HepG2 (cell line): Measurements from ENCODE around the gene ANKRD11. TPM values are rescaled to one million over a fixed set of nuclear protein-coding genes. Genes with fewer than 3 reads are reported as not detected.
A peak's percentile ranks its signal among the peaks of the same experiment; 100 is the strongest.

ENCODE experiments used
- HDAC2 ChIP-seq: sonication (generic); formaldehyde crosslinking; IDR thresholded peaks from 2 replicates; pipeline ENCODE4 v1.4.0; 2020; ENCODE audit warnings: missing genetic modification reagents
- HMG20A ChIP-seq: IDR thresholded peaks from 2 replicates; pipeline ENCODE4 v1.6.1; 2016; ENCODE audit warnings: borderline replicate concordance
- IKZF5 ChIP-seq: IDR thresholded peaks from 2 replicates; pipeline ENCODE4 v1.6.1; 2018; ENCODE audit warnings: missing genetic modification reagents, mild to moderate bottlenecking, missing compliant biosample characterization
- MYC ChIP-seq: sonication (generic); formaldehyde crosslinking; IDR thresholded peaks from 2 replicates; pipeline ENCODE4 v1.9.0; 2021; ENCODE audit warnings: missing genetic modification reagents, borderline replicate concordance
- NFYB ChIP-seq: sonication (generic); formaldehyde crosslinking; IDR thresholded peaks from 2 replicates; pipeline ENCODE4 v1.4.0; 2020; ENCODE audit warnings: missing genetic modification reagents
- NR2F2 ChIP-seq: IDR thresholded peaks from 2 replicates; pipeline ENCODE4 v1.6.1; 2012; ENCODE audit warnings: low read depth, inconsistent platforms, borderline replicate concordance
- PATZ1 ChIP-seq: sonication (generic); formaldehyde crosslinking; IDR thresholded peaks from 2 replicates; pipeline ENCODE4 v1.4.0; 2020; ENCODE audit warnings: missing genetic modification reagents
- SNAPC2 ChIP-seq: sonication (generic); formaldehyde crosslinking; IDR thresholded peaks from 2 replicates; pipeline ENCODE4 v1.8.1; 2022; ENCODE audit warnings: mild to moderate bottlenecking, missing genetic modification reagents
- TARDBP ChIP-seq: sonication (generic); formaldehyde crosslinking; IDR thresholded peaks from 2 replicates; pipeline ENCODE4 v1.8.0; 2022; ENCODE audit warnings: mild to moderate bottlenecking, missing genetic modification reagents
- TCF12 ChIP-seq, 2 experiments: fragments of 450-650 bp in 1 of 2; sonication (generic) in 1 of 2; formaldehyde crosslinking in 1 of 2; IDR thresholded peaks; 2 replicates each; pipeline versions ENCODE4 v1.6.1 to v1.8.0; 2017 to 2022; ENCODE audit warnings: antibody characterized with exemption in 1 of 2, mild to moderate bottlenecking in 1 of 2, missing genetic modification reagents in 1 of 2, moderate library complexity in 1 of 2
- THRA ChIP-seq: sonication (generic); formaldehyde crosslinking; IDR thresholded peaks from 2 replicates; pipeline ENCODE4 v1.4.0; 2020; ENCODE audit warnings: missing genetic modification reagents, borderline replicate concordance
- ZNF263 ChIP-seq: sonication (generic); formaldehyde crosslinking; IDR thresholded peaks from 2 replicates; pipeline ENCODE4 v1.4.0; 2020; ENCODE audit warnings: missing genetic modification reagents
- ZNF546 ChIP-seq: sonication (generic); formaldehyde crosslinking; conservative IDR thresholded peaks from 2 replicates; pipeline ENCODE4 v1.8.1; 2023; ENCODE audit warnings: mild to moderate bottlenecking, missing genetic modification reagents
- polyA plus RNA-seq, 8 experiments: library from polyadenylated mRNA; depleted of rRNA in 3 of 8; stranded (reverse) in 7 of 8; unstranded in 1 of 8; fragments of >200 nt; fragmentation: Illumina TruSeq in 4 of 8; extraction: Trizol in 4 of 8; gene quantifications; 2 replicates each; pipeline versions ENCODE4 v1.2.1 to v1.2.3, GENCODE V29; 2011 to 2016; ENCODE audit warnings: low read depth in 4 of 8, missing spikeins in 1 of 8, mixed read lengths in 1 of 8; ENCODE audit not compliant: insufficient read depth in 1 of 8
- total RNA-seq, 5 experiments: library from RNA; depleted of rRNA; stranded (reverse); fragments of >200 nt; fragmentation: Illumina TruSeq; extraction: Trizol; gene quantifications; 2 replicates each; pipeline ENCODE4 v1.2.3, GENCODE V29; 2016; ENCODE audit warnings: low read depth in 1 of 5
- TF ChIP-seq, protein P1 (sequence below): sonication (generic); formaldehyde crosslinking; IDR thresholded peaks from 2 replicates; pipeline ENCODE4 v1.5.1; 2020; ENCODE audit warnings: mild to moderate bottlenecking, missing genetic modification reagents, moderate library complexity
- TF ChIP-seq, protein P2 (sequence below): sonication (generic); formaldehyde crosslinking; IDR thresholded peaks from 2 replicates; pipeline ENCODE4 v1.5.0; 2020; ENCODE audit warnings: mild to moderate bottlenecking, missing genetic modification reagents, borderline replicate concordance
- TF ChIP-seq, protein P3 (sequence below): sonication (generic); formaldehyde crosslinking; IDR thresholded peaks from 2 replicates; pipeline ENCODE4 v1.4.0; 2020; ENCODE audit warnings: missing genetic modification reagents

Gene ANKRD11
- total and polyA plus RNA-seq, 2 of the 13 experiments (the other 11 are each of a cell fraction or from before 2014, with no cell fraction given): 21.4 to 38.4 TPM

GRCh38 chr16:89412811-89413210, 77.5 kb downstream of the ANKRD11 start (continued):
- TF ChIP-seq TCF12 (IDR thresholded peaks at IDR 0.05) (no peak), TCF12 (CRISPR knock-in tag; IDR thresholded peaks at IDR 0.05) (no peak), NR2F2 (peak; percentile 96), SNAPC2 (CRISPR knock-in tag) (no peak), ZNF546 (CRISPR knock-in tag) (no peak), THRA (CRISPR knock-in tag) (peak; percentile 100), PATZ1 (CRISPR knock-in tag) (peak; percentile 78), HMG20A (CRISPR knock-in tag) (no peak), NFYB (peak; percentile 47), MYC (CRISPR knock-in tag) (peak; percentile 56; the same call in 1 of the 2 replicates), TARDBP (CRISPR knock-in tag) (peak; percentile 51; the same call in 1 of the 2 replicates), IKZF5 (CRISPR knock-in tag) (no peak), HDAC2 (peak; percentile 50; the same call in 1 of the 2 replicates), ZNF263 (CRISPR knock-in tag) (no peak)
- TF ChIP-seq, protein P1, sequence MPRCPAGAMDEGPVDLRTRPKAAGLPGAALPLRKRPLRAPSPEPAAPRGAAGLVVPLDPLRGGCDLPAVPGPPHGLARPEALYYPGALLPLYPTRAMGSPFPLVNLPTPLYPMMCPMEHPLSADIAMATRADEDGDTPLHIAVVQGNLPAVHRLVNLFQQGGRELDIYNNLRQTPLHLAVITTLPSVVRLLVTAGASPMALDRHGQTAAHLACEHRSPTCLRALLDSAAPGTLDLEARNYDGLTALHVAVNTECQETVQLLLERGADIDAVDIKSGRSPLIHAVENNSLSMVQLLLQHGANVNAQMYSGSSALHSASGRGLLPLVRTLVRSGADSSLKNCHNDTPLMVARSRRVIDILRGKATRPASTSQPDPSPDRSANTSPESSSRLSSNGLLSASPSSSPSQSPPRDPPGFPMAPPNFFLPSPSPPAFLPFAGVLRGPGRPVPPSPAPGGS (CRISPR knock-in tag): no peak
- TF ChIP-seq, protein P2, sequence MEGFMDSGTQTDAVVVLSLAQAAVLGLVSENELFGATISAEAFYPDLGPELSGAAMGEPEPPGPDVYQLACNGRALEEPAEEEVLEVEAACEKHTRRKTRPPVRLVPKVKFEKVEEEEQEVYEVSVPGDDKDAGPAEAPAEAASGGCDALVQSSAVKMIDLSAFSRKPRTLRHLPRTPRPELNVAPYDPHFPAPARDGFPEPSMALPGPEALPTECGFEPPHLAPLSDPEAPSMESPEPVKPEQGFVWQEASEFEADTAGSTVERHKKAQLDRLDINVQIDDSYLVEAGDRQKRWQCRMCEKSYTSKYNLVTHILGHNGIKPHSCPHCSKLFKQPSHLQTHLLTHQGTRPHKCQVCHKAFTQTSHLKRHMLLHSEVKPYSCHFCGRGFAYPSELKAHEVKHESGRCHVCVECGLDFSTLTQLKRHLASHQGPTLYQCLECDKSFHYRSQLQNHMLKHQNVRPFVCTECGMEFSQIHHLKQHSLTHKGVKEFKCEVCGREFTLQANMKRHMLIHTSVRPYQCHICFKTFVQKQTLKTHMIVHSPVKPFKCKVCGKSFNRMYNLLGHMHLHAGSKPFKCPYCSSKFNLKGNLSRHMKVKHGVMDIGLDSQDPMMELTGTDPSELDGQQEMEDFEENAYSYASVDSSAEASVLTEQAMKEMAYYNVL: no peak; the same call in 1 of the 2 replicates
- TF ChIP-seq, protein P3, sequence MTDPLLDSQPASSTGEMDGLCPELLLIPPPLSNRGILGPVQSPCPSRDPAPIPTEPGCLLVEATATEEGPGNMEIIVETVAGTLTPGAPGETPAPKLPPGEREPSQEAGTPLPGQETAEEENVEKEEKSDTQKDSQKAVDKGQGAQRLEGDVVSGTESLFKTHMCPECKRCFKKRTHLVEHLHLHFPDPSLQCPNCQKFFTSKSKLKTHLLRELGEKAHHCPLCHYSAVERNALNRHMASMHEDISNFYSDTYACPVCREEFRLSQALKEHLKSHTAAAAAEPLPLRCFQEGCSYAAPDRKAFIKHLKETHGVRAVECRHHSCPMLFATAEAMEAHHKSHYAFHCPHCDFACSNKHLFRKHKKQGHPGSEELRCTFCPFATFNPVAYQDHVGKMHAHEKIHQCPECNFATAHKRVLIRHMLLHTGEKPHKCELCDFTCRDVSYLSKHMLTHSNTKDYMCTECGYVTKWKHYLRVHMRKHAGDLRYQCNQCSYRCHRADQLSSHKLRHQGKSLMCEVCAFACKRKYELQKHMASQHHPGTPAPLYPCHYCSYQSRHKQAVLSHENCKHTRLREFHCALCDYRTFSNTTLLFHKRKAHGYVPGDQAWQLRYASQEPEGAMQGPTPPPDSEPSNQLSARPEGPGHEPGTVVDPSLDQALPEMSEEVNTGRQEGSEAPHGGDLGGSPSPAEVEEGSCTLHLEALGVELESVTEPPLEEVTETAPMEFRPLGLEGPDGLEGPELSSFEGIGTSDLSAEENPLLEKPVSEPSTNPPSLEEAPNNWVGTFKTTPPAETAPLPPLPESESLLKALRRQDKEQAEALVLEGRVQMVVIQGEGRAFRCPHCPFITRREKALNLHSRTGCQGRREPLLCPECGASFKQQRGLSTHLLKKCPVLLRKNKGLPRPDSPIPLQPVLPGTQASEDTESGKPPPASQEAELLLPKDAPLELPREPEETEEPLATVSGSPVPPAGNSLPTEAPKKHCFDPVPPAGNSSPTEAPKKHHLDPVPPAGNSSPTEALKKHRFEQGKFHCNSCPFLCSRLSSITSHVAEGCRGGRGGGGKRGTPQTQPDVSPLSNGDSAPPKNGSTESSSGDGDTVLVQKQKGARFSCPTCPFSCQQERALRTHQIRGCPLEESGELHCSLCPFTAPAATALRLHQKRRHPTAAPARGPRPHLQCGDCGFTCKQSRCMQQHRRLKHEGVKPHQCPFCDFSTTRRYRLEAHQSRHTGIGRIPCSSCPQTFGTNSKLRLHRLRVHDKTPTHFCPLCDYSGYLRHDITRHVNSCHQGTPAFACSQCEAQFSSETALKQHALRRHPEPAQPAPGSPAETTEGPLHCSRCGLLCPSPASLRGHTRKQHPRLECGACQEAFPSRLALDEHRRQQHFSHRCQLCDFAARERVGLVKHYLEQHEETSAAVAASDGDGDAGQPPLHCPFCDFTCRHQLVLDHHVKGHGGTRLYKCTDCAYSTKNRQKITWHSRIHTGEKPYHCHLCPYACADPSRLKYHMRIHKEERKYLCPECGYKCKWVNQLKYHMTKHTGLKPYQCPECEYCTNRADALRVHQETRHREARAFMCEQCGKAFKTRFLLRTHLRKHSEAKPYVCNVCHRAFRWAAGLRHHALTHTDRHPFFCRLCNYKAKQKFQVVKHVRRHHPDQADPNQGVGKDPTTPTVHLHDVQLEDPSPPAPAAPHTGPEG (CRISPR knock-in tag): no peak
